Natural killer cell (primary cell): Measurements from ENCODE around the gene CHFR. TPM values are rescaled to one million over a fixed set of nuclear protein-coding genes. Genes with fewer than 3 reads are reported as not detected.
"Not testable (repeated sequence)": the region's sequence is repeated elsewhere in the genome, so short reads cannot be mapped to it uniquely, and the experiment has no call there.

Source experiments
- ATAC-seq, 3 donors: fragments of 150-1000 bp in 2 of 3; fragments of 200-7000 bp in 1 of 3; cut with Tn5 transposase; 1 replicate in 1 of 3; 2 replicates in 2 of 3; pipeline ENCODE4 v1.10.0; 2021; ENCODE audit warnings: mild to moderate bottlenecking in 2 of 3, moderate library complexity in 2 of 3
- DNase-seq, 2 donors: peaks; one replicate each; pipeline versions ENCODE4 v3.0.0 to v3.0.0-alpha.2; 2013 to 2021; ENCODE audit warnings: mixed read lengths in 1 of 2
- H3K27ac ChIP-seq: one replicate; pipeline ENCODE4 v1.5.1; 2013; ENCODE audit warnings: mild to moderate bottlenecking, low read length
- H3K27me3 ChIP-seq: one replicate; pipeline ENCODE4 v1.6.1; 2013; ENCODE audit warnings: low read length; ENCODE audit not compliant: control insufficient read depth, insufficient read depth
- H3K36me3 ChIP-seq: one replicate; pipeline ENCODE4 v1.6.1; 2013; ENCODE audit warnings: low read length; ENCODE audit not compliant: control insufficient read depth, insufficient read depth
- H3K4me1 ChIP-seq: one replicate; pipeline ENCODE4 v1.6.1; 2013; ENCODE audit warnings: low read length; ENCODE audit not compliant: control insufficient read depth, insufficient read depth
- H3K4me3 ChIP-seq: one replicate; pipeline ENCODE4 v1.5.1; 2013; ENCODE audit warnings: low read length
- H3K9me3 ChIP-seq: one replicate; pipeline ENCODE4 v1.6.1; 2013; ENCODE audit warnings: low read length; ENCODE audit not compliant: control insufficient read depth, insufficient read depth
- H3K27ac Mint-ChIP-seq, 2 donors: one replicate each; pipeline ENCODE4 v1.8.0; 2022; ENCODE audit warnings: mild to moderate bottlenecking in 2 of 2, mixed read lengths in 2 of 2, moderate library complexity in 1 of 2
- H3K27me3 Mint-ChIP-seq, 2 donors: one replicate each; pipeline ENCODE4 v1.8.0; 2022; ENCODE audit warnings: low read depth in 2 of 2, mixed read lengths in 2 of 2
- H3K36me3 Mint-ChIP-seq: one replicate; pipeline ENCODE4 v1.8.0; 2022; ENCODE audit warnings: mixed read lengths
- H3K4me1 Mint-ChIP-seq, 2 donors: one replicate each; pipeline ENCODE4 v1.8.0; 2022; ENCODE audit warnings: mixed read lengths in 2 of 2
- H3K4me3 Mint-ChIP-seq: one replicate; pipeline ENCODE4 v1.8.0; 2022; ENCODE audit warnings: mild to moderate bottlenecking, moderate library complexity, mixed read lengths
- H3K9me3 Mint-ChIP-seq, 2 donors: one replicate each; pipeline ENCODE4 v1.8.0; 2022; ENCODE audit warnings: mixed read lengths in 2 of 2
- CTCF ChIP-seq: fragments of 200-600 bp; IDR thresholded peaks from one replicate; pipeline ENCODE4 v1.8.0; 2022; ENCODE audit warnings: antibody characterized with exemption
- WGBS: methylation state at CpG from one replicate; pipeline ENCODE4 v1.1.7; 2013; ENCODE audit warnings: missing lambda C conversion rate; ENCODE audit not compliant: insufficient coverage; 5-methylcytosine and 5-hydroxymethylcytosine counted together
- intact Hi-C: fragments of 100-400 bp; cut with micrococcal nuclease; formaldehyde crosslinking; loops from one replicate; pipeline ENCODE4 v1.14.2; 2022
- total RNA-seq, 4 donors: library from RNA; stranded (reverse); fragments of 120-200 nt in 1 of 4; gene quantifications; one replicate each; pipeline versions ENCODE4 v1.2.3 to v1.2.4, GENCODE V29; 2013 to 2022

The CHFR gene
- total RNA-seq, 3 donors from 2014 or later (not counting 1 experiment from before 2014, with no cell fraction given) = 161 to 170 (median 168) TPM

DNA sequence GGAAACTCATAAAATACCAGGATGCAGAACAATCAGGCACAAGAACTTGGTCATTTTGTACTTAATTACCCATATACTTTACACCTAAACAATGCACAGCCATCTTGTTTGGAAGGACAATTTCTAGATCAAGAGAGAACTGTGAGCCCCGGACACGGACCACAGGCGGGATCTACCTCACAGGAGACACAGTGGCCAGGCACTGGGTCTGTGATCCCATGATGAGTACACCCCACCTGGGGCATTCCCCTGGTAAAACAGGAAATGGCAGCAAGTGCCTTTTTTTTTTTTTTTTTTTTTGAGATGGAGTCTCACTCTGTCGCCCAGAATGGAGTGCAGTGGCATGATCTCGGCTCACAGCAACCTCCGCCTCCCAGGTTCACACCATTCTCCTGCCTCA lies 74.0 kb downstream of the CHFR start:
- Histone ChIP-seq H3K27ac (no peak overlapping the region), H3K36me3 (peaks cover 41% of the 10 kb centered on the region), H3K9me3 (no peaks in the 10 kb centered on the region), H3K4me3 (no peak overlapping the region), H3K4me1 (peaks cover 13% of the 10 kb centered on the region), H3K27me3 (no peaks in the 10 kb centered on the region)
- H3K4me3 Mint-ChIP-seq = no peak overlapping the region
- H3K9me3 Mint-ChIP-seq = no peaks in the 10 kb centered on the region
- H3K4me1 Mint-ChIP-seq = peaks cover 17 to 18% of the 10 kb centered on the region in 2 donors
- ATAC-seq (no peak), DNase-seq (peak in 1 of 2 donors; percentile 23)
- peaks cover 6% of the 10 kb centered on the region for H3K36me3 Mint-ChIP-seq
- intact Hi-C loops = loop anchor here (10.0 kb wide), 1 partner anchor 49 kb away; the partner anchor contains the start of gene ANKLE2
- no peak overlapping the region for H3K27ac Mint-ChIP-seq
- 90% methylated on average over 4 of the region's 6 CpGs for WGBS
- no peaks in the 10 kb centered on the region for H3K27me3 Mint-ChIP-seq
- TF ChIP-seq CTCF = no peak

DNA sequence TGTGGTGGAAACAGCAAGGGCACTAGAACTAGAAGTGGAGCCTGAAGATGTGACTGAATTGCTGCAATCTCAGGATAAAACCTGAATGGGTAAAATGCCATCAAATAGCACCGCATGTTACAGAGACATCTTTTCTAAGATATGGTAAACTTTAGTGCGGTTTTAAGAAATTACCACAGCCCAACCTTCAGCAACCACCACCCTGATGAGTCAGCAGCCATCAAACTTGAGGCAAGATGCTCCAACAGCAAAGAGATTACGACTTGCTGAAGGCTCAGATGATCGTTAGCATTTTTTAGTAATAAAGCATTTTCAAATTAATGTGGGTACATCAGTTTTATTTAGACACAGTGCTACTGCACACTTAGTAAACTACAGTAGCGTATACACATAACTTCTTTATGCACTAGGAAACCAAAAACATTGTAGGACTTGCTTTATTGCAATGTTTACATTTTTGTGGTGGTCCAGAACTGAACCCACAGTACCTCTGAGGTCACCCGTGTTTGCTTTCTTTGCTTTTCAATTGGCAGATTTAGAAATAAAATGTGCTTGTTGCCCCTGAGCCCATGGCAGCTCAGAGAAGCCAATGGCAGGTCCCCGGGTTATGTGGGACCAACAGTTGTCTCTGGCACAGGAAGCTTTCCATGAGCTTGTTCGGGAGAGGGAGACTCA lies 74.6 kb downstream of the CHFR start:
- H3K9me3 ChIP-seq = no peaks in the 10 kb centered on the region
- intact Hi-C loops = loop anchor here (10.0 kb wide), 1 partner anchor 48 kb away; the partner anchor contains the start of gene ANKLE2
- no peaks in the 10 kb centered on the region for H3K27me3 Mint-ChIP-seq
- H3K9me3 Mint-ChIP-seq = no peaks in the 10 kb centered on the region
- H3K27ac ChIP-seq = no peak overlapping the region
- DNase-seq (peak in 1 of 2 donors; percentile 50), ATAC-seq (peak; percentile 37 to 46 (median 46))
- peaks cover 48% of the 10 kb centered on the region for H3K36me3 ChIP-seq
- no peak overlapping the region for H3K27ac Mint-ChIP-seq
- TF ChIP-seq CTCF = no peak
- no peak overlapping the region for H3K4me3 Mint-ChIP-seq
- H3K27me3 ChIP-seq = no peaks in the 10 kb centered on the region
- no peak overlapping the region for H3K4me3 ChIP-seq
- H3K4me1 Mint-ChIP-seq = peaks cover 11 to 12% of the 10 kb centered on the region in 2 donors
- WGBS = 77% methylated on average over 7 of the region's 8 CpGs
- peaks cover 6% of the 10 kb centered on the region for H3K36me3 Mint-ChIP-seq
- peaks cover 6% of the 10 kb centered on the region for H3K4me1 ChIP-seq

- H3K4me1 ChIP-seq, H3K36me3 Mint-ChIP-seq, H3K9me3 Mint-ChIP-seq, intact Hi-C loops, H3K4me3 ChIP-seq, H3K27me3 Mint-ChIP-seq, H3K27me3 ChIP-seq, H3K27ac Mint-ChIP-seq, H3K4me3 Mint-ChIP-seq, H3K9me3 ChIP-seq, ATAC-seq, H3K27ac ChIP-seq: not testable (repeated sequence)
- peak in 1 of 2 donors; percentile 35 for DNase-seq
- H3K4me1 Mint-ChIP-seq = peaks cover 12 to 17% of the 10 kb centered on the region in 2 donors
- WGBS = 68% methylated on average over 8 of the region's 13 CpGs
- peak; percentile 16 for TF ChIP-seq CTCF
- H3K36me3 ChIP-seq = peaks cover 53% of the 10 kb centered on the region
Observed at GRCh38 chr12:132809391-132809790, 78.0 kb downstream of the CHFR start.
